Mesenchymal stem cell (in vitro differentiated cells and primary cell): ENCODE results near the gene STAB2.

Experiments used
- DNase-seq: peaks from one replicate; pipeline ENCODE4 v3.0.0-alpha.2; 2013
- H2AFZ ChIP-seq: one replicate; pipeline ENCODE4 v1.6.1; 2013; ENCODE audit warnings: low read depth, mild to moderate bottlenecking, control low read depth, inconsistent platforms, low read length, moderate library complexity
- H2AK5ac ChIP-seq: 2 replicates; pipeline ENCODE4 v1.6.1; 2013; ENCODE audit warnings: low read length, moderate library complexity, mild to moderate bottlenecking, inconsistent platforms; ENCODE audit not compliant: severe bottlenecking
- H2BK120ac ChIP-seq: one replicate; pipeline ENCODE4 v1.6.1; 2013; ENCODE audit warnings: low read depth, mild to moderate bottlenecking, inconsistent platforms, low read length, moderate library complexity
- H2BK12ac ChIP-seq, 2 experiments: one replicate each; pipeline ENCODE4 v1.6.1; 2013; ENCODE audit warnings: inconsistent platforms in 2 of 2, low read length in 2 of 2, mild to moderate bottlenecking in 2 of 2, moderate library complexity in 2 of 2, control low read depth in 1 of 2
- H2BK15ac ChIP-seq: one replicate; pipeline ENCODE4 v1.6.1; 2013; ENCODE audit warnings: mild to moderate bottlenecking, low read depth, inconsistent platforms; ENCODE audit not compliant: poor library complexity, severe bottlenecking
- H2BK5ac ChIP-seq: 2 replicates; pipeline ENCODE4 v1.6.1; 2013; ENCODE audit warnings: low read depth, mild to moderate bottlenecking, low read length, control low read depth, inconsistent platforms; ENCODE audit not compliant: poor library complexity, severe bottlenecking
- H3K14ac ChIP-seq, 2 experiments: one replicate each; pipeline ENCODE4 v1.6.1; 2013; ENCODE audit warnings: inconsistent platforms in 2 of 2, low read length in 2 of 2, control low read depth in 1 of 2, mild to moderate bottlenecking in 1 of 2, moderate library complexity in 1 of 2
- H3K18ac ChIP-seq, 2 experiments: one replicate each; pipeline ENCODE4 v1.6.1; 2013; ENCODE audit warnings: inconsistent platforms in 2 of 2, low read length in 2 of 2, control low read depth in 1 of 2, low read depth in 1 of 2, mild to moderate bottlenecking in 1 of 2
- H3K23ac ChIP-seq, 2 experiments: one replicate each; pipeline ENCODE4 v1.6.1; 2013; ENCODE audit warnings: inconsistent platforms in 2 of 2, low read length in 2 of 2, mild to moderate bottlenecking in 2 of 2, moderate library complexity in 2 of 2, control low read depth in 1 of 2
- H3K27ac ChIP-seq: 2 replicates; pipeline ENCODE4 v1.5.1; 2013; ENCODE audit warnings: mild to moderate bottlenecking, moderate library complexity, low read length, control low read depth, inconsistent platforms; ENCODE audit not compliant: poor library complexity, severe bottlenecking
- H3K27me3 ChIP-seq, 2 experiments: 2 replicates each; pipeline versions ENCODE4 v1.6.1 to v1.7.0; 2013; ENCODE audit warnings: low read length in 2 of 2, mild to moderate bottlenecking in 2 of 2, moderate library complexity in 2 of 2, control low read depth in 1 of 2, inconsistent platforms in 1 of 2; ENCODE audit not compliant: control insufficient read depth in 1 of 2, insufficient read depth in 1 of 2
- H3K36me3 ChIP-seq, 2 experiments: 2 replicates each; pipeline versions ENCODE4 v1.6.1 to v1.7.0; 2013; ENCODE audit warnings: low read length in 2 of 2, control low read depth in 1 of 2, inconsistent platforms in 1 of 2, low read depth in 1 of 2, mild to moderate bottlenecking in 1 of 2; ENCODE audit not compliant: insufficient read depth in 2 of 2, control insufficient read depth in 1 of 2
- H3K4ac ChIP-seq, 2 experiments: one replicate each; pipeline ENCODE4 v1.6.1; 2013; ENCODE audit warnings: inconsistent platforms in 2 of 2, low read length in 2 of 2, mild to moderate bottlenecking in 2 of 2, moderate library complexity in 2 of 2, control low read depth in 1 of 2, low read depth in 1 of 2
- H3K4me1 ChIP-seq: 2 replicates; pipeline ENCODE4 v1.6.1; 2013; ENCODE audit warnings: low read depth, low read length, control low read depth; ENCODE audit not compliant: control insufficient read depth, insufficient read depth
- H3K4me2 ChIP-seq: 2 replicates; pipeline ENCODE4 v1.6.1; 2013; ENCODE audit warnings: low read length, mild to moderate bottlenecking, inconsistent platforms; ENCODE audit not compliant: poor library complexity, severe bottlenecking
- H3K4me3 ChIP-seq, 2 experiments: 2 replicates each; pipeline versions ENCODE4 v1.5.1 to v1.7.0; 2013; ENCODE audit warnings: low read length in 2 of 2, mild to moderate bottlenecking in 2 of 2, control low read depth in 1 of 2, low read depth in 1 of 2; ENCODE audit not compliant: insufficient read depth in 1 of 2
- H3K79me1 ChIP-seq: replicated peaks from 2 replicates; pipeline ENCODE4 v1.6.1; 2013; ENCODE audit warnings: mild to moderate bottlenecking, control low read depth, low read length, inconsistent platforms; ENCODE audit not compliant: poor library complexity, severe bottlenecking
- H3K9ac ChIP-seq: 2 replicates; pipeline ENCODE4 v1.7.0; 2013; ENCODE audit warnings: mild to moderate bottlenecking, low read length, moderate library complexity
- H3K9me3 ChIP-seq: 2 replicates; pipeline ENCODE4 v1.7.0; 2013; ENCODE audit warnings: mild to moderate bottlenecking, low read length; ENCODE audit not compliant: control insufficient read depth
- H4K8ac ChIP-seq: one replicate; pipeline ENCODE4 v1.6.1; 2013; ENCODE audit warnings: inconsistent platforms, mild to moderate bottlenecking, low read length, moderate library complexity
- H4K91ac ChIP-seq: one replicate; pipeline ENCODE4 v1.6.1; 2013; ENCODE audit warnings: mild to moderate bottlenecking, low read length, inconsistent platforms
- WGBS: methylation state at CpG from one replicate; pipeline ENCODE4 v1.1.7; 2013; ENCODE audit warnings: mixed read lengths; 5-methylcytosine and 5-hydroxymethylcytosine counted together

The STAB2 gene

DNA sequence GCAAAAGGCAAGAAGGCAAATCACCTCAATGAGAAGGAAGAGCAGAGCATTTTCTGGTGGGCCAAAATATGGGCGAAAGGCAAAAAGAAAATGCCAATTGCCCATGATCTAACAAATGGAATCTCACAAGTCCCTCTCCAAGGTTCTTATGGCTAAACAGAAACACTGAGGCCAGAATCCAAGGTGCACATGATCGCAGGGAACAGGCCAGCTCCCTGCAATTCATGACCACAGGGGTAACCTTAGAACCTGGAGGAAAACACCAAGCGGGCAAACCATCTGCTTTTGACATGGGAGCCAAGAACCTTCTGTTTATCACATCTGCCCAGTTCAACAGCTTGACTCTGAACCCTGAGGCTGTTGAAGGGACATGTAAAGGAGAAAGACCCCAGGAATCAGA lies 193.9 kb downstream of the STAB2 start:
- Histone ChIP-seq H3K9me3 (no peaks in the 10 kb centered on the region), H3K4me2 (no peak overlapping the region), H3K4me3 (no peak overlapping the region), H3K9ac (no peak overlapping the region), H3K18ac (no peak overlapping the region), H3K27me3 (no peaks in the 10 kb centered on the region), H2BK12ac (no peak overlapping the region), H3K4ac (no peak overlapping the region), H4K8ac (no peak overlapping the region), H3K27ac (no peak overlapping the region), H3K23ac (no peak overlapping the region), H3K4me1 (peaks cover 21% of the 10 kb centered on the region), H3K36me3 (peaks cover 30 to 61% of the 10 kb centered on the region in 2 experiments), H3K14ac (no peak overlapping the region), H2AK5ac (peak overlapping the region; percentile 64), H3K79me1 (peaks cover 23% of the 10 kb centered on the region), H2BK120ac (no peak overlapping the region), H2BK5ac (no peak overlapping the region), H2AFZ (no peak overlapping the region), H2BK15ac (no peak overlapping the region), H4K91ac (no peak overlapping the region)
- DNase-seq, result no peak
- WGBS, result 98% methylated on average over 2 of the region's 3 CpGs

DNA sequence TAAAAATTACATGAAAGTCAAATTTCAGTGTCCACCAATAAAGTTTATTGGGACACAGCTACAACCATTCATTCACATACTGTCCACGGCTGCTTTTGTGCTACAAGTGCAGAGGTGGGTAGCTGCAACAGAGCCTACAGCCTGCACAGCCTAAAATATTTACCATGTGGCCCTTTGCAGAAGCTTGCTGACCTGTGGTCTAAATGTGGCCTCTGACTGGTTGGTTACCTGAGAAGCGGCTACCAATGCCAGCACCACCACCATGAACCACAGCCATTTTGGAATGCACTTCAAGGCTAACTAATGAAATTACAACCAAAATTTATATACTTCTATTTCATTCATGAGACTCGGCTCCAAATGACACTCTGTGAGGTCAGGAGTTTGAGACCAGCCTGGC lies 195.3 kb downstream of the STAB2 start:
- H2AFZ ChIP-seq, result no peak overlapping the region
- WGBS, result 98% methylated on average over 3 of the region's 3 CpGs
- no peak overlapping the region for H3K4me2 ChIP-seq
- no peak overlapping the region for H3K14ac ChIP-seq
- no peak overlapping the region for H3K4ac ChIP-seq
- no peak overlapping the region for H3K9ac ChIP-seq
- H3K4me1 ChIP-seq, result peaks cover 22% of the 10 kb centered on the region
- H3K79me1 ChIP-seq, result peaks cover 23% of the 10 kb centered on the region
- H3K23ac ChIP-seq, result no peak overlapping the region
- no peak overlapping the region for H2BK120ac ChIP-seq
- H2BK15ac ChIP-seq, result no peak overlapping the region
- DNase-seq, result no peak
- no peak overlapping the region for H2BK12ac ChIP-seq
- H3K4me3 ChIP-seq, result no peak overlapping the region
- H3K27ac ChIP-seq, result no peak overlapping the region
- no peak overlapping the region for H4K8ac ChIP-seq
- no peak overlapping the region for H2BK5ac ChIP-seq
- no peak overlapping the region for H2AK5ac ChIP-seq
- H3K27me3 ChIP-seq, result no peaks in the 10 kb centered on the region
- no peaks in the 10 kb centered on the region for H3K9me3 ChIP-seq
- no peak overlapping the region for H4K91ac ChIP-seq
- H3K36me3 ChIP-seq, result peaks cover 24 to 50% of the 10 kb centered on the region in 2 experiments
- H3K18ac ChIP-seq, result no peak overlapping the region

DNA sequence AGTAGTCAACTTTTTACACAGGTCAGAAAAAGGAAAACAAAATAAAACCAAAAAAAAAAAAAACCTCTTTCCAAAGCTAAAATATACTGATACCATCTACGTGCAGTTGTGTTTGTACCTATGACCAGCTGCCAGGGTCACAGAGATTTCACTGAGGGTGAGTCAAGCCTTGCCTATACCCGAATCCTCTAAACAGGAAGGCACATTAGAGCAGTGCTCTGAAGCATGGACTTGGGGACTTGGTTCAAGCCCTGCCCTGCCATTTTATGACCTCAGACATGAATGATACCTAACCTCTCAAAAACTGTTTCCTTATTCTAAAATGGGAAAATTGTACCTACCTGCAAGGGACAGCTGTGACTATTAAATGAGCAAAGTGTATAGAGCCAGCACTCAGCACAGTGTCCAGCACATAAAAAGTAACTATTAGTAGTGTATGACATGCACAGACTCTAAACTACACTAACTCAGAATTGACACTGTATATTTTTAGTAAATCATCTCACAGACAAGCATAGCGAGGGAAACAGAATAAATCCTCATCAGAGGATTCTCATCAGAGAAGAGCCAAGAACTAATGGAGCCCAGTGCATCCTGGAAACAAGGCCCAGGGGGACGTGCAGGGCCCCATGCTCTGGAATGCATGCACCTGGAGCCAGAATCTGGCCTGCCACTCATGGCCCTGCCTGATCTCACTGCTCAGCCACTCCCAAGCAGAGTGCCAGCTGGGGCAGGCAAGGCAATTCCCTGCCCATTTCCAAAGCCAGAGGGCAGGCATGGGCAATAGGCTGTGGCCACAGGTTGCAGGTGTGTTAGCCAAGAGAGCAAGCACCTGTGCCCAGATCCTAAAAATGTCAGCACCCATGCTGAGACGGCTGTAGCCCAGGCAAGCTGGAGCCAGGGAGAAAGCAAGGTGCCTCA lies 196.9 kb downstream of the STAB2 start:
- Histone ChIP-seq H2AK5ac (no peak overlapping the region), H2BK12ac (no peak overlapping the region), H3K9me3 (no peaks in the 10 kb centered on the region), H4K91ac (peak overlapping the region; percentile 54), H3K23ac (no peak overlapping the region), H3K79me1 (peaks cover 18% of the 10 kb centered on the region), H2BK15ac (no peak overlapping the region), H3K27ac (no peak overlapping the region), H4K8ac (no peak overlapping the region), H3K4me2 (no peak overlapping the region), H3K14ac (no peak overlapping the region), H3K4me1 (peaks cover 20% of the 10 kb centered on the region), H3K18ac (no peak overlapping the region), H2BK120ac (no peak overlapping the region), H3K36me3 (peaks cover 13 to 38% of the 10 kb centered on the region in 2 experiments), H3K4me3 (no peak overlapping the region), H2BK5ac (no peak overlapping the region), H3K9ac (no peak overlapping the region), H3K4ac (no peak overlapping the region), H3K27me3 (no peaks in the 10 kb centered on the region), H2AFZ (no peak overlapping the region)
- WGBS, result 90% methylated on average over 5 of the region's 5 CpGs
- DNase-seq, result no peak

DNA sequence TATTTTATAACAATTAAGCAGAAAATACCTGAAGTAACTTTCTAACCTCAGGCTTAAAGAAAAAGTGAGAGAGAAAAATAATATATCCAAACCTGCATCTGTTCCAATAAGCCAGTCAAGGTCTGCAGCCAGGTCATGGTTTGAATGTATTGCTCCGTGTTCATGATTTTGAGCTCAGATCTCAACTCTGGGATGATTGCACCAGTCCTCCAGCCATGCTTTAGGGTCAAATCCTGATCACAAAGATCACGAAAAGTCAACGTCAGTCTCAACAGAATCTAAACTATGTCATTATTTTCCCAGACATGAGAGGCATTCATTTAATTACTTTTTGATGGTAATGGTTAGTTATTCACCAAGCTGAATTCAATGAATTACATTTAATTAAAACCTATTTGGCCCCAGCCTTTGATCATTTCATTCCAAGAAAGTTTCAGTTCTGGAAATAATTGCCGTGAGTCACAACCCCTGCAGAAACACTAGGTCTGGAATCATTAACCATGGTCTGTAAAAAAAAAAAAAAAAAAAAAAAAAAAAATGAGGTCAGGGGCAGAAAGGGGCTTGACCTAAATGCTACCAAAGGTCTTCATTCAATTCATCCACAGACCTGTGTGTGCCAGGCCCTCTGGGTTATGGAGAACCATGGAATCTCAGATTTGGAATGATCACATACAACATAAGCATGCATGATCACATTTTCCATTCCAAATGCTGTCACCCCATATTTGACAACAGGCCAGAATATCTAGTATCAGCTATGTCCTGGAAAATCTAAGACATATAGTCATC lies 198.4 kb downstream of the STAB2 start:
- Histone ChIP-seq H3K36me3 (peaks cover 13 to 26% of the 10 kb centered on the region in 2 experiments), H3K18ac (no peak overlapping the region), H3K27me3 (no peaks in the 10 kb centered on the region), H2BK15ac (no peak overlapping the region), H2AFZ (no peak overlapping the region), H3K9me3 (no peaks in the 10 kb centered on the region), H3K79me1 (peaks cover 18% of the 10 kb centered on the region), H3K27ac (peak overlapping the region; percentile 61), H4K91ac (no peak overlapping the region), H4K8ac (no peak overlapping the region), H3K14ac (no peak overlapping the region), H3K4me2 (no peak overlapping the region), H3K9ac (no peak overlapping the region), H3K4me1 (peaks cover 13% of the 10 kb centered on the region), H2BK5ac (no peak overlapping the region), H3K4me3 (no peak overlapping the region), H2AK5ac (no peak overlapping the region), H2BK120ac (no peak overlapping the region), H3K4ac (no peak overlapping the region), H3K23ac (no peak overlapping the region), H2BK12ac (no peak overlapping the region)
- DNase-seq, result no peak
- 81% methylated on average over 4 of the region's 4 CpGs for WGBS
